Measurements from ENCODE around the gene FRRS1L.

FRRS1L gene

GRCh38 chr9:109138421-109138820, 28.6 kb downstream of the FRRS1L start:
- no peak for TF ChIP-seq CREB1 (IDR thresholded peaks at IDR 0.05; ENCODE audit: low read depth)
- no peak for TF ChIP-seq MAX (IDR thresholded peaks at IDR 0.05)
- TF ChIP-seq ZBTB7A (IDR thresholded peaks at IDR 0.05; ENCODE audit: low read depth) = no peak

GRCh38 chr9:109134167-109134578, 32.9 kb downstream of the FRRS1L start:
- TF ChIP-seq FOXM1 (IDR thresholded peaks at IDR 0.05; ENCODE audit: borderline replicate concordance, low read depth) (no peak), USF1 (IDR thresholded peaks at IDR 0.05) (no peak), TCF12 (IDR thresholded peaks at IDR 0.05; ENCODE audit: low read depth) (no peak), NFIC (IDR thresholded peaks at IDR 0.05) (no peak), EGR1 (IDR thresholded peaks at IDR 0.05) (no peak), MAX (IDR thresholded peaks at IDR 0.05) (no peak), CEBPB (IDR thresholded peaks at IDR 0.05) (no peak), REST (IDR thresholded peaks at IDR 0.05; ENCODE audit: low read depth) (no peak), TAF1 (IDR thresholded peaks at IDR 0.05; ENCODE audit: low read depth) (no peak), ZBTB7A (IDR thresholded peaks at IDR 0.05; ENCODE audit: low read depth) (no peak), RAD21 (IDR thresholded peaks at IDR 0.05; ENCODE audit: low read depth) (no peak), TEAD4 (IDR thresholded peaks at IDR 0.05) (no peak), CREB1 (IDR thresholded peaks at IDR 0.05; ENCODE audit: low read depth) (no peak), YY1 (IDR thresholded peaks at IDR 0.05; ENCODE audit: low read depth) (no peak), EP300 (IDR thresholded peaks at IDR 0.05; ENCODE audit: borderline replicate concordance) (no peak)

- no peak for TF ChIP-seq REST (IDR thresholded peaks at IDR 0.05; ENCODE audit: low read depth)
- no peak for TF ChIP-seq USF1 (IDR thresholded peaks at IDR 0.05)
- no peak for TF ChIP-seq TEAD4 (IDR thresholded peaks at IDR 0.05)
Measured at GRCh38 chr9:109133533-109133932, 33.5 kb downstream of the FRRS1L start.

- no peak for TF ChIP-seq FOXM1 (IDR thresholded peaks at IDR 0.05; ENCODE audit: borderline replicate concordance, low read depth)
- TF ChIP-seq REST (IDR thresholded peaks at IDR 0.05; ENCODE audit: low read depth) = no peak
- no peak for TF ChIP-seq ZBTB7A (IDR thresholded peaks at IDR 0.05; ENCODE audit: low read depth)
- no peak for TF ChIP-seq MAX (IDR thresholded peaks at IDR 0.05)
- TF ChIP-seq CREB1 (IDR thresholded peaks at IDR 0.05; ENCODE audit: low read depth) = no peak
- TF ChIP-seq TEAD4 (IDR thresholded peaks at IDR 0.05) = no peak
- TF ChIP-seq RAD21 (IDR thresholded peaks at IDR 0.05; ENCODE audit: low read depth) = no peak
- no peak for TF ChIP-seq USF1 (IDR thresholded peaks at IDR 0.05)
- TF ChIP-seq TAF1 (IDR thresholded peaks at IDR 0.05; ENCODE audit: low read depth) = no peak
- no peak for TF ChIP-seq EGR1 (IDR thresholded peaks at IDR 0.05)
- TF ChIP-seq NFIC (IDR thresholded peaks at IDR 0.05) = no peak
- no peak for TF ChIP-seq YY1 (IDR thresholded peaks at IDR 0.05; ENCODE audit: low read depth)
- no peak for TF ChIP-seq CEBPB (IDR thresholded peaks at IDR 0.05)
- TF ChIP-seq TCF12 (IDR thresholded peaks at IDR 0.05; ENCODE audit: low read depth) = no peak
Measured at GRCh38 chr9:109132567-109133021, 34.5 kb downstream of the FRRS1L start.

Measured in Ishikawa (cell line).